K562 (cell line): ENCODE measurements around the gene FGF5. TPM values are rescaled to one million over a fixed set of nuclear protein-coding genes. Genes with fewer than 3 reads are reported as not detected.

Experiments
- CREB5 ChIP-seq: fragments of 250-450 bp; sonication (Bioruptor Pico); IDR thresholded peaks from 2 replicates; pipeline ENCODE4 v1.5.0; 2020; ENCODE audit warnings: mild to moderate bottlenecking
- CUX1 ChIP-seq: fragments of 200-800 bp; sonication (Bioruptor generic); IDR thresholded peaks from 2 replicates; pipeline ENCODE4 v1.6.1; 2016; ENCODE audit warnings: missing genetic modification characterization, missing compliant biosample characterization
- HINFP ChIP-seq: fragments of 450-650 bp; conservative IDR thresholded peaks from 2 replicates; pipeline ENCODE4 v1.6.1; 2016; ENCODE audit warnings: missing genetic modification characterization, low read depth, mild to moderate bottlenecking, control low read depth, missing compliant biosample characterization
- TCFL5 ChIP-seq: fragments of 250-450 bp; sonication (Bioruptor Pico); conservative IDR thresholded peaks from 2 replicates; pipeline ENCODE4 v1.6.1; 2021; ENCODE audit warnings: mild to moderate bottlenecking, moderate library complexity, matching md5 sums
- TEAD4 ChIP-seq, 2 experiments: sonication (generic) in 1 of 2; formaldehyde crosslinking in 1 of 2; IDR thresholded peaks; 2 replicates each; pipeline versions ENCODE4 v1.6.1 to v1.8.0; 2012 to 2022; ENCODE audit warnings: borderline replicate concordance in 1 of 2, inconsistent platforms in 1 of 2, low read length in 1 of 2, mild to moderate bottlenecking in 1 of 2, missing genetic modification reagents in 1 of 2
- ZNF347 ChIP-seq: fragments of 450-650 bp; formaldehyde crosslinking; IDR thresholded peaks from 2 replicates; pipeline ENCODE4 v1.4.0; 2020; ENCODE audit warnings: low read depth, mild to moderate bottlenecking, moderate library complexity
- polyA plus RNA-seq, 8 experiments: library from polyadenylated mRNA; depleted of rRNA in 4 of 8; stranded (reverse) in 5 of 8; unstranded in 3 of 8; fragments of >200 nt; fragmentation: Nextera tagmentation in 2 of 8; fragmentation: Illumina TruSeq in 1 of 8; extraction: Ambion mirVana in 2 of 8; extraction: Trizol in 1 of 8; gene quantifications; 2 replicates each; pipeline versions ENCODE4 v1.2.1 to v1.2.3, GENCODE V29; 2011 to 2014; ENCODE audit warnings: inconsistent platforms in 1 of 8, missing spikeins in 1 of 8
- total RNA-seq, 7 experiments: library from RNA; depleted of rRNA in 6 of 7; stranded (reverse); fragments of >200 nt in 6 of 7; fragmentation: Illumina TruSeq in 2 of 7; extraction: Trizol in 2 of 7; gene quantifications; 2 replicates each; pipeline versions ENCODE4 v1.2.1 to v1.2.3, GENCODE V29; 2011 to 2021; ENCODE audit warnings: low replicate concordance in 1 of 7

The FGF5 gene
- total and polyA plus RNA-seq, 9 of the 15 experiments (the other 6 are each of a cell fraction or from before 2014, with no cell fraction given) = 0.38 to 2.7 (median 1.1) TPM

- TF ChIP-seq HINFP (no peak), TEAD4 (IDR thresholded peaks at IDR 0.05; ENCODE audit: low read length) (no peak), TEAD4 (CRISPR knock-in tag; IDR thresholded peaks at IDR 0.05; ENCODE audit: borderline replicate concordance) (no peak), ZNF347 (CRISPR knock-in tag) (no peak), CREB5 (CRISPR knock-in tag) (no peak), CUX1 (CRISPR knock-in tag) (no peak), TCFL5 (CRISPR knock-in tag) (no peak)
These were observed 36.3 kb downstream of the FGF5 start (continued) for GRCh38 chr4:80302616-80303223.
